Endothelial cell of umbilical vein (primary cell): Measurements from ENCODE around the gene SPINK7. TPM values are rescaled to one million over a fixed set of nuclear protein-coding genes. Genes with fewer than 3 reads are reported as not detected.

ENCODE experiments used
- BruUV-seq: library from RNA; stranded (reverse); fragments of 400-500 nt; replicated peaks from 2 replicates; lab custom pipeline; 2021; lab: Mats Ljungman, UMichigan
- CTCF ChIA-PET: fragments of 300-600, 350-600 bp; sonication (Branson Sonifier 250); formaldehyde crosslinking; loops from one replicate; lab custom pipeline; 2021; ENCODE audit warnings: antibody characterized with exemption, inconsistent platforms; lab: Charles Lee
- POLR2A ChIA-PET: fragments of 300-600, 350-600 bp; sonication (Branson Sonifier 250); formaldehyde crosslinking; loops from one replicate; lab custom pipeline; 2021; ENCODE audit warnings: antibody characterized with exemption, inconsistent platforms; lab: Charles Lee
- DNase-seq: peaks from one replicate; pipeline ENCODE4 v3.0.0-alpha.2; 2011; ENCODE audit warnings: low read depth, low spot score
- FAIRE-seq: peaks from 2 replicates; lab custom pipeline; 2011; peaks lifted over from hg19 to GRCh38; lab: Jason Lieb, UNC
- H2AFZ ChIP-seq: 2 replicates; pipeline ENCODE4 v1.6.0; 2012; ENCODE audit warnings: low read depth, low read length, control low read depth, inconsistent platforms
- H3K27ac ChIP-seq: 2 replicates; pipeline ENCODE4 v1.5.1; 2011; ENCODE audit warnings: low read depth, mild to moderate bottlenecking, control low read depth, low read length, moderate library complexity; ENCODE audit not compliant: insufficient read depth
- H3K27me3 ChIP-seq, 2 experiments: 2 replicates each; pipeline versions ENCODE4 v1.6.0 to v1.6.1; 2011; ENCODE audit warnings: low read length in 2 of 2, mixed read lengths in 1 of 2; ENCODE audit not compliant: control insufficient read depth in 2 of 2, insufficient read depth in 2 of 2
- H3K36me3 ChIP-seq, 2 experiments: 2 replicates in 1 of 2; 3 replicates in 1 of 2; pipeline ENCODE4 v1.5.1; 2011; ENCODE audit warnings: low read length in 2 of 2, mild to moderate bottlenecking in 1 of 2, moderate library complexity in 1 of 2; ENCODE audit not compliant: control insufficient read depth in 2 of 2, insufficient read depth in 2 of 2; ENCODE audit errors: extremely low read depth in 1 of 2
- H3K4me1 ChIP-seq: 3 replicates; pipeline ENCODE4 v1.5.1; 2011; ENCODE audit warnings: mild to moderate bottlenecking, low read length; ENCODE audit not compliant: control insufficient read depth, insufficient read depth; ENCODE audit errors: extremely low read depth
- H3K4me2 ChIP-seq: 2 replicates; pipeline ENCODE4 v1.6.1; 2011; ENCODE audit warnings: low read length, control low read depth, mixed read lengths; ENCODE audit not compliant: insufficient read depth
- H3K4me3 ChIP-seq, 3 experiments: fragments of 200-600 bp in 1 of 3; sonication (generic), shearing (Covaris generic) in 1 of 3; replicated peaks in 1 of 3; 2 replicates each; pipeline ENCODE4 v1.5.1; 2011 to 2016; ENCODE audit warnings: control low read depth in 3 of 3, low read length in 3 of 3, mild to moderate bottlenecking in 2 of 3, inconsistent platforms in 1 of 3, low read depth in 1 of 3, moderate library complexity in 1 of 3; ENCODE audit not compliant: insufficient read depth in 1 of 3
- H3K79me2 ChIP-seq: 2 replicates; pipeline ENCODE4 v1.6.0; 2012; ENCODE audit warnings: low read length, inconsistent platforms; ENCODE audit not compliant: control insufficient read depth, insufficient read depth
- H3K9ac ChIP-seq: replicated peaks from 2 replicates; pipeline ENCODE3; 2011; ENCODE audit warnings: low read length, control low read depth; ENCODE audit not compliant: insufficient read depth; ENCODE audit errors: extremely low read depth
- H3K9me1 ChIP-seq: replicated peaks from 3 replicates; pipeline ENCODE4 v1.6.0; 2011; ENCODE audit warnings: mild to moderate bottlenecking, low read length; ENCODE audit not compliant: control insufficient read depth, insufficient read depth; ENCODE audit errors: extremely low read depth
- H3K9me3 ChIP-seq: replicated peaks from 2 replicates; pipeline ENCODE4 v1.5.1; 2012; ENCODE audit warnings: low read length, inconsistent platforms; ENCODE audit not compliant: control insufficient read depth, insufficient read depth
- H4K20me1 ChIP-seq: replicated peaks from 2 replicates; pipeline ENCODE3; 2011; ENCODE audit warnings: mild to moderate bottlenecking, low read length; ENCODE audit not compliant: control insufficient read depth, insufficient read depth; ENCODE audit errors: extremely low read depth
- CTCF ChIP-seq, 2 donors: IDR thresholded peaks; 1 replicate in 1 of 2; 2 replicates in 1 of 2; pipeline ENCODE4 v1.5.1; 2011; ENCODE audit warnings: low read length in 2 of 2, mild to moderate bottlenecking in 2 of 2, moderate library complexity in 2 of 2, control low read depth in 1 of 2, inconsistent platforms in 1 of 2, low read depth in 1 of 2; ENCODE audit not compliant: insufficient read depth in 1 of 2; ENCODE audit errors: extremely low read depth in 1 of 2
- EZH2 ChIP-seq: IDR thresholded peaks from 2 replicates; pipeline ENCODE4 v1.6.1; 2012; ENCODE audit warnings: borderline replicate concordance, low read depth, mild to moderate bottlenecking, moderate library complexity, low read length, inconsistent platforms; ENCODE audit not compliant: severe bottlenecking
- FOS ChIP-seq: IDR thresholded peaks from 2 replicates; pipeline ENCODE4 v1.6.1; 2011; ENCODE audit warnings: mild to moderate bottlenecking, low read length, moderate library complexity, borderline replicate concordance; ENCODE audit not compliant: insufficient read depth
- GATA2 ChIP-seq: IDR thresholded peaks from 2 replicates; pipeline ENCODE4 v1.7.0; 2011; ENCODE audit warnings: low read depth, mild to moderate bottlenecking, moderate library complexity, mixed read lengths, low read length; ENCODE audit not compliant: insufficient read length, insufficient read depth
- JUN ChIP-seq: IDR thresholded peaks from 2 replicates; pipeline ENCODE4 v1.6.1; 2011; ENCODE audit warnings: borderline replicate concordance, low read depth; ENCODE audit not compliant: insufficient read length, insufficient read depth
- MAX ChIP-seq: IDR thresholded peaks from 2 replicates; pipeline ENCODE4 v1.6.1; 2011; ENCODE audit not compliant: insufficient read depth, insufficient read length
- MYC ChIP-seq: IDR thresholded peaks from one replicate; pipeline ENCODE4 v1.6.1; 2011; ENCODE audit warnings: mild to moderate bottlenecking, low read depth, low read length
- POLR2A ChIP-seq: IDR thresholded peaks from 2 replicates; pipeline ENCODE4 v1.6.1; 2012; ENCODE audit warnings: low read depth, mild to moderate bottlenecking, control low read depth, low read length
- POLR2AphosphoS5 ChIP-seq: IDR thresholded peaks from 2 replicates; pipeline ENCODE4 v1.6.1; 2012; ENCODE audit warnings: low read depth, mild to moderate bottlenecking, control low read depth, low read length, moderate library complexity; ENCODE audit not compliant: insufficient read depth
- dilution Hi-C: fragments of 300-500 bp; cut with MboI; formaldehyde crosslinking; loops from one replicate; pipeline ENCODE4 v1.15.0; 2019; ENCODE audit warnings: low sequenced_read_pairs; ENCODE audit not compliant: extremely low pct_ligation_motif_present
- intact Hi-C: fragments of 100-400 bp; cut with micrococcal nuclease; formaldehyde crosslinking; loops from one replicate; pipeline ENCODE4 v1.10.0; 2022
- polyA plus RNA-seq, 4 experiments: library from polyadenylated mRNA; depleted of rRNA in 3 of 4; stranded (reverse) in 3 of 4; unstranded in 1 of 4; fragments of >200 nt; gene quantifications; 2 replicates each; pipeline versions ENCODE4 v1.2.1 to v1.2.3, GENCODE V29; 2011 to 2012; ENCODE audit warnings: missing spikeins in 1 of 4
- total RNA-seq: library from RNA; stranded (reverse); gene quantifications from 2 replicates; pipeline ENCODE4 v1.2.3, GENCODE V29; 2021

SPINK7 gene
- total and polyA plus RNA-seq, 2 donors (not counting 3 experiments of a cell fraction or from before 2014, with no cell fraction given), result not detected

- H3K9me1 ChIP-seq, result no peaks in the 10 kb centered on the region
- no peak for TF ChIP-seq GATA2
- TF ChIP-seq POLR2A, result no peak
- no peak for TF ChIP-seq EZH2
- no peak for TF ChIP-seq JUN
- no peak for TF ChIP-seq MAX
- no peak for TF ChIP-seq CTCF (IDR thresholded peaks at IDR 0.05; ENCODE audit: extremely low read depth in 1 of 2, insufficient read depth in 1 of 2, low read depth in 1 of 2, low read length in 2 of 2)
- TF ChIP-seq MYC, result no peak
- no peak for TF ChIP-seq FOS
- TF ChIP-seq POLR2AphosphoS5, result no peak
- intact Hi-C loops (no loop called here), dilution Hi-C loops (no loop called here)
- no peaks in the 10 kb centered on the region for H3K4me1 ChIP-seq
- ChIA-PET CTCF (no interaction called here), POLR2A (no interaction called here)
- no peak overlapping the region for H3K27ac ChIP-seq
- no peaks in the 10 kb centered on the region for H4K20me1 ChIP-seq
- FAIRE-seq (no peak), DNase-seq (no peak)
- H3K9me3 ChIP-seq, result no peaks in the 10 kb centered on the region
- H3K27me3 ChIP-seq, result no peaks in the 10 kb centered on the region
- no peak overlapping the region for H3K9ac ChIP-seq
- H3K36me3 ChIP-seq, result no peaks in the 10 kb centered on the region
- H3K79me2 ChIP-seq, result no peaks in the 10 kb centered on the region
- no TSS peak for BruUV-seq
- H2AFZ ChIP-seq, result no peak overlapping the region
- no peak overlapping the region for H3K4me3 ChIP-seq
- no peak overlapping the region for H3K4me2 ChIP-seq
Measured at GRCh38 chr5:148333262-148333849, 21.1 kb downstream of the SPINK7 start.
